Uterus (tissue), 2 donors: Measurements from ENCODE around the gene COL4A2.

ENCODE experiments used
- CTCF ChIP-seq, 4 experiments: fragments of 200-600 bp in 2 of 4; fragments of 450-650 bp in 2 of 4; sonication (generic) in 2 of 4; IDR thresholded peaks; one replicate each; pipeline ENCODE4 v1.5.1; 2016 to 2019; ENCODE audit warnings: antibody characterized with exemption in 4 of 4, mild to moderate bottlenecking in 2 of 4, moderate library complexity in 1 of 4
- POLR2A ChIP-seq, 2 donors: fragments of 450-650 bp; IDR thresholded peaks; one replicate each; pipeline ENCODE4 v1.6.1; 2016; ENCODE audit warnings: antibody characterized with exemption in 2 of 2, mild to moderate bottlenecking in 1 of 2, moderate library complexity in 1 of 2

DNA sequence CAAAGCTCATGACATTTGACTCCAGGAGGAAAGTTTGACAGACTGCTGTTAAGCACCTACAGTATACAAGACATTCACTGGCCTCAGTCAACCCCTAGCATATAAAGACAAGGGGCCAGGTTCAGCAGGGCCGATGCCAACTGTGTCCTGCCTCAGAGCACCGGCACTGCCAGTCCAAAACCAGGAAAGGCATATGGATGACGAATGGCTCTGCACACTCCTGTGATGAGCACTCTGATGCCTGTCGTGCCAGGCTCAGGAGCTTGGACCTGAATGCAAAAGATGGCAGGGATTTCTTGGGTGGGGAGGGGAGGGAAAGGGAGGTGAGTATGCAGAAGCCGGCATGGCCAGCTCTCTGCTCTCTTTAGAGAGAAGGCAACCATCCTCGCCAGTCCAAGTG lies 39.0 kb upstream of the COL4A2 start:
- no peak for TF ChIP-seq CTCF (IDR thresholded peaks at IDR 0.05)
- no peak for TF ChIP-seq POLR2A (IDR thresholded peaks at IDR 0.05)
